CD4-positive, CD25-positive, alpha-beta regulatory T cell (primary cell): ENCODE data around the gene MYOM1. TPM values are rescaled to one million over a fixed set of nuclear protein-coding genes. Genes with fewer than 3 reads are reported as not detected.
"Not testable (repeated sequence)": the region's sequence is repeated elsewhere in the genome, so short reads cannot be mapped to it uniquely, and the experiment has no call there.

Experiments used
- ATAC-seq, 2 donors: fragments of 150-1000 bp; cut with Tn5 transposase; one replicate each; pipeline ENCODE4 v1.10.0; 2021; ENCODE audit warnings: low read depth in 2 of 2, moderate number of reproducible peaks in 2 of 2, moderate library complexity in 1 of 2
- DNase-seq, 3 donors: peaks; one replicate each; pipeline versions ENCODE4 v3.0.0 to v3.0.0-alpha.2; 2012 to 2022; ENCODE audit warnings: mixed read lengths in 1 of 3
- H3K27ac ChIP-seq: one replicate; pipeline ENCODE4 v1.7.0; 2013; ENCODE audit warnings: mild to moderate bottlenecking, low read length; ENCODE audit not compliant: insufficient read depth, poor library complexity, severe bottlenecking
- H3K27me3 ChIP-seq: one replicate; pipeline ENCODE4 v1.7.0; 2013; ENCODE audit warnings: low read length; ENCODE audit not compliant: control insufficient read depth, insufficient read depth
- H3K36me3 ChIP-seq: one replicate; pipeline ENCODE4 v1.7.0; 2013; ENCODE audit warnings: mild to moderate bottlenecking, low read length, moderate library complexity; ENCODE audit not compliant: control insufficient read depth, insufficient read depth
- H3K4me1 ChIP-seq: 2 replicates; pipeline ENCODE4 v1.7.0; 2013; ENCODE audit warnings: mild to moderate bottlenecking, low read length; ENCODE audit not compliant: insufficient read depth, control insufficient read depth, poor library complexity, severe bottlenecking
- H3K4me3 ChIP-seq: one replicate; pipeline ENCODE4 v1.7.0; 2013; ENCODE audit warnings: low read depth, mild to moderate bottlenecking, low read length, moderate library complexity
- H3K9me3 ChIP-seq, 2 experiments: 1 replicate in 1 of 2; 2 replicates in 1 of 2; pipeline ENCODE4 v1.7.0; 2013; ENCODE audit warnings: low read length in 2 of 2, mild to moderate bottlenecking in 1 of 2, moderate library complexity in 1 of 2; ENCODE audit not compliant: control insufficient read depth in 2 of 2
- H3K27ac Mint-ChIP-seq, 3 donors: one replicate each; pipeline ENCODE4 v1.8.0; 2020 to 2022; ENCODE audit warnings: mild to moderate bottlenecking in 3 of 3, mixed read lengths in 3 of 3, moderate library complexity in 2 of 3
- H3K27me3 Mint-ChIP-seq: one replicate; pipeline ENCODE4 v1.8.0; 2022; ENCODE audit warnings: mild to moderate bottlenecking, mixed read lengths
- H3K36me3 Mint-ChIP-seq: one replicate; pipeline ENCODE4 v1.8.0; 2020; ENCODE audit warnings: mixed read lengths
- H3K4me1 Mint-ChIP-seq, 4 donors: one replicate each; pipeline ENCODE4 v1.8.0; 2020 to 2022; ENCODE audit warnings: mixed read lengths in 4 of 4, mild to moderate bottlenecking in 1 of 4
- H3K4me3 Mint-ChIP-seq, 4 donors: one replicate each; pipeline ENCODE4 v1.8.0; 2020 to 2022; ENCODE audit warnings: mild to moderate bottlenecking in 4 of 4, mixed read lengths in 4 of 4, moderate library complexity in 3 of 4
- H3K9me3 Mint-ChIP-seq, 7 donors: one replicate each; pipeline ENCODE4 v1.8.0; 2020 to 2022; ENCODE audit warnings: mixed read lengths in 7 of 7, mild to moderate bottlenecking in 3 of 7, moderate library complexity in 2 of 7
- polyA plus RNA-seq, 4 donors: library from polyadenylated mRNA; unstranded; fragments of 300-500 nt; fragmentation: Illumina TruSeq; gene quantifications; one replicate each; pipeline ENCODE4 v1.2.3, GENCODE V29; 2021
- total RNA-seq: library from RNA; stranded (reverse); gene quantifications from one replicate; pipeline ENCODE4 v1.2.3, GENCODE V29; 2022

Gene MYOM1
- total and polyA plus RNA-seq, 5 donors from 2014 or later = 0.03 to 1.4 (median 0.49) TPM

GRCh38 chr18:3035635-3036034 lies 184.1 kb downstream of the MYOM1 start:
- ATAC-seq = no peak
- Histone ChIP-seq H3K4me1 (peaks cover 6% of the 10 kb centered on the region), H3K36me3 (no peaks in the 10 kb centered on the region), H3K9me3 (no peaks in the 10 kb centered on the region), H3K27me3 (no peaks in the 10 kb centered on the region), H3K27ac (no peak overlapping the region), H3K4me3 (no peak overlapping the region)
- no peaks in the 10 kb centered on the region for H3K36me3 Mint-ChIP-seq
- no peak for DNase-seq
- H3K27ac Mint-ChIP-seq = no peak overlapping the region
- H3K9me3 Mint-ChIP-seq = peaks cover 0 to 2% (median 0%) of the 10 kb centered on the region in 7 donors
- peaks cover 9% of the 10 kb centered on the region for H3K27me3 Mint-ChIP-seq
- H3K4me1 Mint-ChIP-seq = peaks cover 5 to 11% (median 6%) of the 10 kb centered on the region in 4 donors
- H3K4me3 Mint-ChIP-seq = no peak overlapping the region

GRCh38 chr18:3032721-3033120 lies 187.0 kb downstream of the MYOM1 start:
- Mint-ChIP-seq H3K27me3 (peaks cover 9% of the 10 kb centered on the region), H3K36me3 (no peaks in the 10 kb centered on the region), H3K4me3 (no peak overlapping the region), H3K4me1 (peaks cover 4 to 5% (median 5%) of the 10 kb centered on the region in 4 donors), H3K27ac (no peak overlapping the region), H3K9me3 (no peaks in the 10 kb centered on the region)
- no peaks in the 10 kb centered on the region for H3K27me3 ChIP-seq
- H3K36me3 ChIP-seq = no peaks in the 10 kb centered on the region
- H3K9me3 ChIP-seq = no peaks in the 10 kb centered on the region
- no peak overlapping the region for H3K4me3 ChIP-seq
- peaks cover 6% of the 10 kb centered on the region for H3K4me1 ChIP-seq
- ATAC-seq (no peak), DNase-seq (no peak)
- H3K27ac ChIP-seq = no peak overlapping the region

GRCh38 chr18:3029215-3029952 lies 190.4 kb downstream of the MYOM1 start:
- no peak for DNase-seq
- H3K36me3 Mint-ChIP-seq = no peaks in the 10 kb centered on the region
- Histone ChIP-seq H3K4me3 (no peak overlapping the region), H3K9me3 (no peaks in the 10 kb centered on the region), H3K4me1 (no peaks in the 10 kb centered on the region), H3K36me3 (no peaks in the 10 kb centered on the region), H3K27ac (no peak overlapping the region), H3K27me3 (no peaks in the 10 kb centered on the region)
- no peak overlapping the region for H3K27ac Mint-ChIP-seq
- no peaks in the 10 kb centered on the region for H3K9me3 Mint-ChIP-seq
- no peak for ATAC-seq
- H3K27me3 Mint-ChIP-seq = peaks cover 5% of the 10 kb centered on the region
- no peak overlapping the region for H3K4me3 Mint-ChIP-seq
- no peaks in the 10 kb centered on the region for H3K4me1 Mint-ChIP-seq

- H3K27me3 ChIP-seq, H3K36me3 ChIP-seq, H3K4me1 ChIP-seq, DNase-seq, ATAC-seq, H3K4me1 Mint-ChIP-seq, H3K9me3 ChIP-seq, H3K27ac ChIP-seq, H3K36me3 Mint-ChIP-seq, H3K27me3 Mint-ChIP-seq, H3K4me3 ChIP-seq, H3K9me3 Mint-ChIP-seq, H3K4me3 Mint-ChIP-seq: not testable (repeated sequence)
- peak overlapping the region in 1 of 3 donors; percentile 32 for H3K27ac Mint-ChIP-seq
These were observed 191.7 kb downstream of the MYOM1 start for GRCh38 chr18:3028115-3028514.

- H3K27me3 Mint-ChIP-seq = peaks cover 11% of the 10 kb centered on the region
- DNase-seq = no peak
- H3K9me3 Mint-ChIP-seq = no peaks in the 10 kb centered on the region
- H3K36me3 ChIP-seq = no peaks in the 10 kb centered on the region
- no peak overlapping the region for H3K27ac ChIP-seq
- H3K27ac Mint-ChIP-seq = no peak overlapping the region
- no peak overlapping the region for H3K4me3 ChIP-seq
- H3K9me3 ChIP-seq = no peaks in the 10 kb centered on the region
- no peak overlapping the region for H3K4me3 Mint-ChIP-seq
- H3K4me1 ChIP-seq = no peaks in the 10 kb centered on the region
- H3K27me3 ChIP-seq = no peaks in the 10 kb centered on the region
- ATAC-seq = no peak
- H3K36me3 Mint-ChIP-seq = no peaks in the 10 kb centered on the region
- no peaks in the 10 kb centered on the region for H3K4me1 Mint-ChIP-seq
These were observed 192.3 kb downstream of the MYOM1 start for GRCh38 chr18:3027370-3027891.

GRCh38 chr18:3025544-3025943 lies 194.2 kb downstream of the MYOM1 start:
- Mint-ChIP-seq H3K9me3 (no peaks in the 10 kb centered on the region), H3K4me3 (no peak overlapping the region), H3K36me3 (no peaks in the 10 kb centered on the region), H3K4me1 (no peaks in the 10 kb centered on the region), H3K27me3 (peaks cover 13% of the 10 kb centered on the region), H3K27ac (no peak overlapping the region)
- Histone ChIP-seq H3K4me1 (no peaks in the 10 kb centered on the region), H3K4me3 (no peak overlapping the region), H3K27me3 (no peaks in the 10 kb centered on the region), H3K36me3 (no peaks in the 10 kb centered on the region), H3K27ac (no peak overlapping the region), H3K9me3 (no peaks in the 10 kb centered on the region)
- ATAC-seq (no peak), DNase-seq (no peak)

- H3K9me3 Mint-ChIP-seq, H3K36me3 Mint-ChIP-seq, H3K27ac ChIP-seq, H3K4me1 ChIP-seq, H3K4me3 ChIP-seq, DNase-seq, H3K27ac Mint-ChIP-seq, H3K9me3 ChIP-seq, H3K27me3 ChIP-seq, ATAC-seq, H3K4me1 Mint-ChIP-seq, H3K4me3 Mint-ChIP-seq, H3K36me3 ChIP-seq: not testable (repeated sequence)
- peaks cover 14% of the 10 kb centered on the region for H3K27me3 Mint-ChIP-seq
These were observed 196.2 kb downstream of the MYOM1 start for GRCh38 chr18:3023603-3024002.
